ENCODE measurements around the gene RNF113A.
A peak's percentile ranks its signal among the peaks of the same experiment; 100 is the strongest.
"Not testable (repeated sequence)": the region's sequence is repeated elsewhere in the genome, so short reads cannot be mapped to it uniquely, and the experiment has no call there.

The RNF113A gene

GRCh38 chrX:119828446-119828845, 43.1 kb downstream of the RNF113A start:
- no peak for DNase-seq

DNA sequence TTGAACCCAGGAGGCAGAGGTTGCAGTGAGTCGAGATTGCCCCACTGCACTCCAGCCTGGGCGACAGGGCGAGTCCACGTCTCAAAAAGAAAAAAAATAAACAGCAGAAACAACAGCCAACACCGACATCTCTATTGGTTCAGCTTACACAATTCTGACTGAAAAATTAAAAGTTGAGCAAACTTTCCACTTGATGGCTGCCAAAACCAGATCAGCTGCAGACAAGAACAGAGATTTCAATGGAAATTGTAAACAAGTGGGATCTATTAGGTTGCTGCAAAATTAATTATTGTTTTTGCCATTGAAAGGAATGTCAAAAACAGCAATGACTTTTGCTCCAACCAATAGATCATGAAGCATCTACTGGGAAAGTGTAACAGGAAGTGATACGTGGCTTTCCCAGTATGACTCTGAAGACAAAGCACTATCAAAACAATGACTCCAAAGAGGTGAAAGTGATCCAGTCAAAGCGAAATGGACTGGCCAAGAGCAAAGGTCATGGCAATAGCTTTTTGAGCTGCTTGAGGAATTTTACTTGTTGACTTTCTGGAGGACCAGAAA, 45.1 kb downstream of the RNF113A start:
- no peak for DNase-seq

GRCh38 chrX:119824221-119824620, 47.3 kb downstream of the RNF113A start:
- DNase-seq = not testable (repeated sequence)

DNA sequence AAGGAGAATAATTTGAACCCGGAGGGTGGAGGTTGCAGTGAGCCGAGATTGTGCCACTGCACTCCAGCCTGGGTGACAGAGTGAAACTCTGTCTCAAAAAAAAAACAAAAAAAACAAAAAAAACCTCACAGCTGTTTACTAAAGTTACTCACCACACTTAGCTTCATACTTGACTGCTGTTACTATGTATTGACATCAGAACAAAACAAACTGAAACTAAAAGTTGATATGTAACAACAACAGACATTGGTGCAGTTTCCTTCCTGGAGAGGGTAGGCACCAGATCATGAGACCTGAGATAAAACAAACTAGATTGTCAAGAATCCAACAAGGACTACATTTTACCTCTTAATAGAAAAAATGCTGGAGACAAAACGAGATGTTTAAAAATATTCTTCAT, 49.8 kb downstream of the RNF113A start:
- peak; percentile 15 to 83 for DNase-seq

Data from CD4-positive, alpha-beta T cell treated with Interleukin-4 for 1 hour (primary cell).